ENCODE results near the gene CDH6.

DNA sequence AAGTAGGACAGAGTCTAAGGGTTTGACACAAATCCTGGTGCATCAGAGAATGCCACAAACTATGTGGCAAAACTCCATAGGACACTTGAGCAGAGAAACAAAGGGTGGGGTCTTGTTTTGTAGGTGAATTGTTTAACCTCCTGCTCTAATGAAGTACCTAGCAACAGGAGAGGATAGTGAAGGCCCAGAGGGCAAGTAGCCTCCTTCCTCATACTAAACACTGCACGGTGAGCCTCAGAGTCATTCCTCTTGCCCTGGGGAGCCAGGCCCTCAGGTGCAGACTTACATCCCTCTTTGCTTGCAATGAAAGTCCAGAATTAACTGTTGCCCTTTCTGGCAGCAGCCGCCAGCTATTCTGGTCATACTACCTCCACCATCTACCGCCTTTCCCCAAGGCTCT lies 172.3 kb downstream of the CDH6 start:
- no peak for TF ChIP-seq ZNF274 (IDR thresholded peaks at IDR 0.05; ENCODE audit: low read depth, low read length)
- TF ChIP-seq YY1 (IDR thresholded peaks at IDR 0.05; ENCODE audit: insufficient read depth, insufficient read length): no peak
- TF ChIP-seq SUZ12 (IDR thresholded peaks at IDR 0.05; ENCODE audit: extremely low read depth, insufficient read depth, insufficient read length): no peak

Data from NT2/D1 (cell line).